ENCODE measurements around the gene TEDDM1.

DNA sequence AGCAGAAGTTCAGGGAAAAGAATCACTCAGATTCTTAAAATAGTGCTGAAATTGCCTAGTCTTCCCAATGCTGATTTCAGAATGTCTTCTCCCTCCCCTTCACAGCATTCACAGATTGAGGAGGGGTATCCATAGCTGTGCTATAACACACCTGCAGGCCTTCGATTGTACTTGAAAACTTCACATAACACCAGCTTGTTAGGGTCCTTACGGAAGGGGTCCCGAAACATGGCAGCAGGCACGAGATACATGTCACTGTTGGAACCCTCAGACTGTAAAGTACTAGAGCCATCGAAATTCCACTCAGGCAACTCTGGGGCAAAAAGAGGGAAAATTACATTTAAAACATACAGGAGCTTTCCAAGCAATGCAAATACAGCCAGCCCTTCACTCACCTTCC is 13.5 kb downstream of the TEDDM1 start:
- TF ChIP-seq, protein P1, sequence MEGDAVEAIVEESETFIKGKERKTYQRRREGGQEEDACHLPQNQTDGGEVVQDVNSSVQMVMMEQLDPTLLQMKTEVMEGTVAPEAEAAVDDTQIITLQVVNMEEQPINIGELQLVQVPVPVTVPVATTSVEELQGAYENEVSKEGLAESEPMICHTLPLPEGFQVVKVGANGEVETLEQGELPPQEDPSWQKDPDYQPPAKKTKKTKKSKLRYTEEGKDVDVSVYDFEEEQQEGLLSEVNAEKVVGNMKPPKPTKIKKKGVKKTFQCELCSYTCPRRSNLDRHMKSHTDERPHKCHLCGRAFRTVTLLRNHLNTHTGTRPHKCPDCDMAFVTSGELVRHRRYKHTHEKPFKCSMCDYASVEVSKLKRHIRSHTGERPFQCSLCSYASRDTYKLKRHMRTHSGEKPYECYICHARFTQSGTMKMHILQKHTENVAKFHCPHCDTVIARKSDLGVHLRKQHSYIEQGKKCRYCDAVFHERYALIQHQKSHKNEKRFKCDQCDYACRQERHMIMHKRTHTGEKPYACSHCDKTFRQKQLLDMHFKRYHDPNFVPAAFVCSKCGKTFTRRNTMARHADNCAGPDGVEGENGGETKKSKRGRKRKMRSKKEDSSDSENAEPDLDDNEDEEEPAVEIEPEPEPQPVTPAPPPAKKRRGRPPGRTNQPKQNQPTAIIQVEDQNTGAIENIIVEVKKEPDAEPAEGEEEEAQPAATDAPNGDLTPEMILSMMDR (optimal IDR thresholded peaks at IDR 0.05 in 1 of 3, IDR thresholded peaks at IDR 0.05 in 1 of 3, conservative IDR thresholded peaks at IDR 0.05 in 1 of 3; ENCODE audit: extremely low read depth in 1 of 3, insufficient read depth in 2 of 3, low read length in 3 of 3) = no peak
- TF ChIP-seq EZH2 (IDR thresholded peaks at IDR 0.05; ENCODE audit: low read length) = no peak
